RWPE1 (cell line): ENCODE measurements around the gene KCNQ1.

Source experiments
- CTCF ChIA-PET: fragments of 350-600 bp; sonication (Branson Sonifier 250); formaldehyde crosslinking; extraction: SDS; loops from one replicate; lab custom pipeline; 2021; lab: Yijun Ruan, JAX
- POLR2A ChIA-PET: fragments of 400-600 bp; formaldehyde crosslinking; extraction: SDS; loops from one replicate; lab custom pipeline; 2020; ENCODE audit warnings: antibody characterized with exemption; ENCODE audit not compliant: low non-redundant PET; lab: Yijun Ruan, JAX
- DNase-seq: peaks from one replicate; pipeline ENCODE4 v3.0.0; 2012; ENCODE audit warnings: low spot score
- H3K27ac ChIP-seq: fragments of 450-650 bp; 2 replicates; pipeline ENCODE4 v1.5.1; 2017
- TF ChIP-seq, protein P1 (sequence below): fragments of 450-650 bp; conservative IDR thresholded peaks from 2 replicates; pipeline ENCODE4 v1.5.1; 2017; ENCODE audit warnings: low read depth, mild to moderate bottlenecking

KCNQ1 gene

GRCh38 chr11:2742611-2743426 lies 298.0 kb downstream of the KCNQ1 start:
- TF ChIP-seq, protein P1, sequence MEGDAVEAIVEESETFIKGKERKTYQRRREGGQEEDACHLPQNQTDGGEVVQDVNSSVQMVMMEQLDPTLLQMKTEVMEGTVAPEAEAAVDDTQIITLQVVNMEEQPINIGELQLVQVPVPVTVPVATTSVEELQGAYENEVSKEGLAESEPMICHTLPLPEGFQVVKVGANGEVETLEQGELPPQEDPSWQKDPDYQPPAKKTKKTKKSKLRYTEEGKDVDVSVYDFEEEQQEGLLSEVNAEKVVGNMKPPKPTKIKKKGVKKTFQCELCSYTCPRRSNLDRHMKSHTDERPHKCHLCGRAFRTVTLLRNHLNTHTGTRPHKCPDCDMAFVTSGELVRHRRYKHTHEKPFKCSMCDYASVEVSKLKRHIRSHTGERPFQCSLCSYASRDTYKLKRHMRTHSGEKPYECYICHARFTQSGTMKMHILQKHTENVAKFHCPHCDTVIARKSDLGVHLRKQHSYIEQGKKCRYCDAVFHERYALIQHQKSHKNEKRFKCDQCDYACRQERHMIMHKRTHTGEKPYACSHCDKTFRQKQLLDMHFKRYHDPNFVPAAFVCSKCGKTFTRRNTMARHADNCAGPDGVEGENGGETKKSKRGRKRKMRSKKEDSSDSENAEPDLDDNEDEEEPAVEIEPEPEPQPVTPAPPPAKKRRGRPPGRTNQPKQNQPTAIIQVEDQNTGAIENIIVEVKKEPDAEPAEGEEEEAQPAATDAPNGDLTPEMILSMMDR = no peak
- ChIA-PET POLR2A (no interaction called here), CTCF (interaction anchor here (0.7 kb wide), 1 partner anchor 212 kb away, joined by 3 read pairs; no protein-coding TSS in a partner anchor)
- DNase-seq = no peak
- H3K27ac ChIP-seq = peak overlapping the region; percentile 60

GRCh38 chr11:2743427-2744110 lies 298.8 kb downstream of the KCNQ1 start:
- ChIA-PET POLR2A (no interaction called here), CTCF (interaction anchor here (0.7 kb wide), 1 partner anchor 213 kb away, joined by 3 read pairs; no protein-coding TSS in a partner anchor)
- no peak overlapping the region for H3K27ac ChIP-seq
- DNase-seq = no peak
- TF ChIP-seq, protein P1 = no peak

GRCh38 chr11:2744166-2744565 lies 299.4 kb downstream of the KCNQ1 start:
- no peak overlapping the region for H3K27ac ChIP-seq
- ChIA-PET POLR2A (no interaction called here), CTCF (no interaction called here)
- DNase-seq = no peak
- TF ChIP-seq, protein P1 = no peak

DNA sequence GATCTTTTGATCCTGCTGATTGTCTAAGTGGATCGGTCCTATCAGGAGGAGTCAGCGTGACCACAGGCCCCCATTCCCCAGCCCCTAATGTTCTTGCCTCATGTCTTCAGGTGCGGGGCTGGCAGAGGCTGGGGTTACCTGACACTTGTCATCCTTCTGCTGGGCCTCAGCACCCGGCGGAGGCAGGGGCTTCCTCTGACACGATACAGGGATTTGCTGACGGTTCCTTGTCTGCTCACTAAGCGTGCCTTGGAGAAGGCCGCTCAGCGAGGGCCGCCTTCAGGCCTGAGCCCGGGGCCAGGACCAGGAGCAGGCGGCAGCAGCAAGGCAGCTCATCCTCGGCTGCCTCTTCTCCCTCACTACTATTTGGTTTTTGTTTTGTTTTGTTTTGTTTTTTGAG lies 300.7 kb downstream of the KCNQ1 start:
- TF ChIP-seq, protein P1 = no peak
- H3K27ac ChIP-seq = no peak overlapping the region
- no peak for DNase-seq
- ChIA-PET CTCF (no interaction called here), POLR2A (no interaction called here)

GRCh38 chr11:2746401-2747247 lies 301.8 kb downstream of the KCNQ1 start:
- CTCF ChIA-PET = no interaction called here
- H3K27ac ChIP-seq = no peak overlapping the region
- POLR2A ChIA-PET = no interaction called here
- DNase-seq = no peak
- TF ChIP-seq, protein P1 = no peak
